HepG2 (cell line): ENCODE results near the gene TCF7L2. TPM values are rescaled to one million over a fixed set of nuclear protein-coding genes. Genes with fewer than 3 reads are reported as not detected.

ENCODE experiments used
- AGO1 ChIP-seq: fragments of 200-400 bp; formaldehyde crosslinking; IDR thresholded peaks from 2 replicates; pipeline ENCODE4 v1.6.1; 2017; ENCODE audit warnings: mild to moderate bottlenecking, low read depth, low read length, moderate library complexity; ENCODE audit not compliant: poor library complexity, severe bottlenecking
- ARNT ChIP-seq: fragments of 450-650 bp; IDR thresholded peaks from 2 replicates; pipeline ENCODE4 v1.6.1; 2017
- ARNTL ChIP-seq: sonication (generic); formaldehyde crosslinking; IDR thresholded peaks from 2 replicates; pipeline ENCODE4 v1.4.0; 2020; ENCODE audit warnings: mild to moderate bottlenecking, missing genetic modification reagents
- ATAD3A ChIP-seq: sonication (generic); formaldehyde crosslinking; IDR thresholded peaks from 2 replicates; pipeline ENCODE4 v1.4.0; 2020; ENCODE audit warnings: missing genetic modification reagents
- ATM ChIP-seq: fragments of 450-650 bp; IDR thresholded peaks from 2 replicates; pipeline ENCODE4 v1.7.1; 2017; ENCODE audit warnings: mild to moderate bottlenecking, borderline replicate concordance
- CREM ChIP-seq, 2 experiments: sonication (generic) in 1 of 2; formaldehyde crosslinking in 1 of 2; IDR thresholded peaks; 2 replicates each; pipeline versions ENCODE4 v1.4.0 to v1.6.1; 2016 to 2020; ENCODE audit warnings: antibody characterized with exemption in 1 of 2, mild to moderate bottlenecking in 1 of 2, missing genetic modification reagents in 1 of 2
- GPN1 ChIP-seq: sonication (generic); formaldehyde crosslinking; IDR thresholded peaks from 2 replicates; pipeline ENCODE4 v1.5.1; 2020; ENCODE audit warnings: missing genetic modification reagents, borderline replicate concordance
- HMGA1 ChIP-seq: sonication (generic); formaldehyde crosslinking; conservative IDR thresholded peaks from 2 replicates; pipeline ENCODE4 v1.4.0; 2020; ENCODE audit warnings: missing genetic modification reagents
- MXD4 ChIP-seq: IDR thresholded peaks from 2 replicates; pipeline ENCODE4 v1.6.1; 2016; ENCODE audit warnings: mild to moderate bottlenecking, missing biosample characterization, missing genetic modification reagents
- NR1H2 ChIP-seq: sonication (generic); formaldehyde crosslinking; IDR thresholded peaks from 2 replicates; pipeline ENCODE4 v1.8.1; 2022; ENCODE audit warnings: low read depth, missing genetic modification reagents, borderline replicate concordance
- NR3C1 ChIP-seq: sonication (generic); formaldehyde crosslinking; IDR thresholded peaks from 2 replicates; pipeline ENCODE4 v1.4.0; 2020; ENCODE audit warnings: missing genetic modification reagents
- PAX8 ChIP-seq: sonication (generic); formaldehyde crosslinking; IDR thresholded peaks from 2 replicates; pipeline ENCODE4 v1.8.0; 2022; ENCODE audit warnings: mild to moderate bottlenecking, missing genetic modification reagents, borderline replicate concordance
- PHF20 ChIP-seq: sonication (generic); formaldehyde crosslinking; IDR thresholded peaks from 2 replicates; pipeline ENCODE4 v1.5.0; 2020; ENCODE audit warnings: mild to moderate bottlenecking, missing genetic modification reagents
- RBAK ChIP-seq: sonication (generic); formaldehyde crosslinking; IDR thresholded peaks from 2 replicates; pipeline ENCODE4 v1.5.1; 2020; ENCODE audit warnings: mild to moderate bottlenecking, missing genetic modification reagents
- SAP130 ChIP-seq: IDR thresholded peaks from 2 replicates; pipeline ENCODE4 v1.6.1; 2016; ENCODE audit warnings: low read depth
- SOX5 ChIP-seq: IDR thresholded peaks from 2 replicates; pipeline ENCODE4 v1.6.1; 2016; ENCODE audit warnings: borderline replicate concordance
- TEAD3 ChIP-seq: optimal IDR thresholded peaks from 2 replicates; pipeline ENCODE3; 2016; ENCODE audit warnings: borderline replicate concordance
- ZNF383 ChIP-seq: sonication (generic); formaldehyde crosslinking; IDR thresholded peaks from 2 replicates; pipeline ENCODE4 v1.4.0; 2020; ENCODE audit warnings: missing genetic modification reagents, mild to moderate bottlenecking, borderline replicate concordance
- ZNF552 ChIP-seq: sonication (generic); formaldehyde crosslinking; IDR thresholded peaks from 2 replicates; pipeline ENCODE4 v1.9.0; 2022; ENCODE audit warnings: missing genetic modification reagents, mild to moderate bottlenecking, borderline replicate concordance
- ZNF572 ChIP-seq: sonication (generic); formaldehyde crosslinking; IDR thresholded peaks from 2 replicates; pipeline ENCODE4 v1.5.1; 2020; ENCODE audit warnings: mild to moderate bottlenecking, missing genetic modification reagents
- ZNF841 ChIP-seq: sonication (generic); formaldehyde crosslinking; IDR thresholded peaks from 2 replicates; pipeline ENCODE4 v1.8.1; 2023; ENCODE audit warnings: missing genetic modification reagents, borderline replicate concordance
- polyA plus RNA-seq, 8 experiments: library from polyadenylated mRNA; depleted of rRNA in 3 of 8; stranded (reverse) in 7 of 8; unstranded in 1 of 8; fragments of >200 nt; fragmentation: Illumina TruSeq in 4 of 8; extraction: Trizol in 4 of 8; gene quantifications; 2 replicates each; pipeline versions ENCODE4 v1.2.1 to v1.2.3, GENCODE V29; 2011 to 2016; ENCODE audit warnings: low read depth in 4 of 8, missing spikeins in 1 of 8, mixed read lengths in 1 of 8; ENCODE audit not compliant: insufficient read depth in 1 of 8
- total RNA-seq, 5 experiments: library from RNA; depleted of rRNA; stranded (reverse); fragments of >200 nt; fragmentation: Illumina TruSeq; extraction: Trizol; gene quantifications; 2 replicates each; pipeline ENCODE4 v1.2.3, GENCODE V29; 2016; ENCODE audit warnings: low read depth in 1 of 5
- TF ChIP-seq, protein P1 (sequence below): sonication (generic); formaldehyde crosslinking; IDR thresholded peaks from 2 replicates; pipeline ENCODE4 v1.4.0; 2020; ENCODE audit warnings: low read depth, mild to moderate bottlenecking, missing genetic modification reagents
- TF ChIP-seq, protein P2 (sequence below): sonication (generic); formaldehyde crosslinking; IDR thresholded peaks from 2 replicates; pipeline ENCODE4 v1.9.0; 2021; ENCODE audit warnings: missing genetic modification reagents, borderline replicate concordance
- TF ChIP-seq, protein P3 (sequence below): sonication (generic); formaldehyde crosslinking; IDR thresholded peaks from 2 replicates; pipeline ENCODE4 v1.9.0; 2022; ENCODE audit warnings: missing genetic modification reagents, mild to moderate bottlenecking, borderline replicate concordance
- TF ChIP-seq, protein P4 (sequence below): sonication (generic); formaldehyde crosslinking; IDR thresholded peaks from 2 replicates; pipeline ENCODE4 v1.5.0; 2020; ENCODE audit warnings: missing genetic modification reagents

The TCF7L2 gene
- total and polyA plus RNA-seq, 2 of the 13 experiments (the other 11 are each of a cell fraction or from before 2014, with no cell fraction given) = 3.9 to 13.7 TPM

DNA sequence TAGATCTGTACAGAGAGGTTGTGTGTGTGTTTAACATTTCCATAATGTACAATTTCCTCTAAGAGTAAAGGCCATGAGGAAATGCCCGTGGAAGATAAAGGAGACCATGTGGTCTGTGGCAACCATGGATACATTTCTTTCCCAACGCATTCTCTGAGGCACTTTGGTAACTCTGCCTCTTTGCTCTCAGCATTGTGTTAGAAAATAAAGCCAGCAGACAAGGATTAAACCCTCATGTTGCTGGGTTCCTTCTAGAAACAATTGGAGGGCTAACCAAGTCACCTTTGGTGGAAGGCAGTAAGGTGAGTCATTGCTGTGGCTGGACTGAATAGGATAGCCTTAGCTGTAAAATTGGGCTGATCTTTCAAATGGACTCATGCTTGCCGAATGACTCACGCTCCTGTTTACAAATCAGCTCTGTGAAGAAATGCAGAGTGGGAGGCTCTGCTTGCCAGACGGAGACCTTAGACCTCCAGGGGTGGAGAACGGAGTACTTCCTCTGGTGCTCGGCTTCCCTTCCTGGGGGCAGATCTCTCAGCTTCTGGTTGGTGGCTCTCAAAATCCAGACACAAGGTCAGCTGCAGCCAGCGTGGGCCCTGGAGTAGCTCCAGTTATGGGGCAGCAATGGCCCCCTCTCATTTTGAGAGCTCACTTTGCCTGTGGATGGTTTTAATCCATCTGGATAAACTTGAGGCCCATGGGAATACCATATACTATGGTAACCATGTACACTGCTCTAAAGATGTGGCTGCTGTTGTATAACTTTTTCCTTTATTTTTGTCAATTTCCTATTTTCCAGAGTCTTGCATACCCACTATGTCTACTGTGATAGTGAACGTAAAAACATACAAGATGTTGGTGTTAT lies 137.3 kb downstream of the TCF7L2 start (continued):
- no peak for TF ChIP-seq ZNF552
- TF ChIP-seq GPN1 (CRISPR knock-in tag) = no peak
- TF ChIP-seq RBAK = no peak
- no peak for TF ChIP-seq HMGA1 (CRISPR knock-in tag)
- no peak for TF ChIP-seq NR1H2 (CRISPR knock-in tag)
- no peak for TF ChIP-seq AGO1
- TF ChIP-seq ZNF841 = no peak
- 0 out of 2 replicates have a peak, but pooled peaks have one; percentile 46 for TF ChIP-seq ZNF572 (CRISPR knock-in tag)
- no peak for TF ChIP-seq PAX8 (CRISPR knock-in tag)
- TF ChIP-seq ARNT = no peak
- TF ChIP-seq, protein P1, sequence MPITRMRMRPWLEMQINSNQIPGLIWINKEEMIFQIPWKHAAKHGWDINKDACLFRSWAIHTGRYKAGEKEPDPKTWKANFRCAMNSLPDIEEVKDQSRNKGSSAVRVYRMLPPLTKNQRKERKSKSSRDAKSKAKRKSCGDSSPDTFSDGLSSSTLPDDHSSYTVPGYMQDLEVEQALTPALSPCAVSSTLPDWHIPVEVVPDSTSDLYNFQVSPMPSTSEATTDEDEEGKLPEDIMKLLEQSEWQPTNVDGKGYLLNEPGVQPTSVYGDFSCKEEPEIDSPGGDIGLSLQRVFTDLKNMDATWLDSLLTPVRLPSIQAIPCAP (CRISPR knock-in tag) = no peak
- TF ChIP-seq ZNF383 (CRISPR knock-in tag) = no peak
- peak; percentile 93 for TF ChIP-seq TEAD3 (CRISPR knock-in tag)
- TF ChIP-seq, protein P2, sequence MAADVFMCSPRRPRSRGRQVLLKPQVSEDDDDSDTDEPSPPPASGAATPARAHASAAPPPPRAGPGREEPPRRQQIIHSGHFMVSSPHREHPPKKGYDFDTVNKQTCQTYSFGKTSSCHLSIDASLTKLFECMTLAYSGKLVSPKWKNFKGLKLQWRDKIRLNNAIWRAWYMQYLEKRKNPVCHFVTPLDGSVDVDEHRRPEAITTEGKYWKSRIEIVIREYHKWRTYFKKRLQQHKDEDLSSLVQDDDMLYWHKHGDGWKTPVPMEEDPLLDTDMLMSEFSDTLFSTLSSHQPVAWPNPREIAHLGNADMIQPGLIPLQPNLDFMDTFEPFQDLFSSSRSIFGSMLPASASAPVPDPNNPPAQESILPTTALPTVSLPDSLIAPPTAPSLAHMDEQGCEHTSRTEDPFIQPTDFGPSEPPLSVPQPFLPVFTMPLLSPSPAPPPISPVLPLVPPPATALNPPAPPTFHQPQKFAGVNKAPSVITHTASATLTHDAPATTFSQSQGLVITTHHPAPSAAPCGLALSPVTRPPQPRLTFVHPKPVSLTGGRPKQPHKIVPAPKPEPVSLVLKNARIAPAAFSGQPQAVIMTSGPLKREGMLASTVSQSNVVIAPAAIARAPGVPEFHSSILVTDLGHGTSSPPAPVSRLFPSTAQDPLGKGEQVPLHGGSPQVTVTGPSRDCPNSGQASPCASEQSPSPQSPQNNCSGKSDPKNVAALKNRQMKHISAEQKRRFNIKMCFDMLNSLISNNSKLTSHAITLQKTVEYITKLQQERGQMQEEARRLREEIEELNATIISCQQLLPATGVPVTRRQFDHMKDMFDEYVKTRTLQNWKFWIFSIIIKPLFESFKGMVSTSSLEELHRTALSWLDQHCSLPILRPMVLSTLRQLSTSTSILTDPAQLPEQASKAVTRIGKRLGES (CRISPR knock-in tag) = no peak
- no peak for TF ChIP-seq NR3C1
- TF ChIP-seq SOX5 (CRISPR knock-in tag) = peak; percentile 82; the same call in 1 of the 2 replicates
- TF ChIP-seq ARNTL (CRISPR knock-in tag) = no peak
- no peak for TF ChIP-seq MXD4
- peak; percentile 73 for TF ChIP-seq CREM (IDR thresholded peaks at IDR 0.05)
- TF ChIP-seq CREM (CRISPR knock-in tag; IDR thresholded peaks at IDR 0.05) = no peak
- no peak for TF ChIP-seq ATM
- no peak for TF ChIP-seq PHF20 (CRISPR knock-in tag)
- peak; percentile 90 for TF ChIP-seq SAP130
- TF ChIP-seq, protein P3, sequence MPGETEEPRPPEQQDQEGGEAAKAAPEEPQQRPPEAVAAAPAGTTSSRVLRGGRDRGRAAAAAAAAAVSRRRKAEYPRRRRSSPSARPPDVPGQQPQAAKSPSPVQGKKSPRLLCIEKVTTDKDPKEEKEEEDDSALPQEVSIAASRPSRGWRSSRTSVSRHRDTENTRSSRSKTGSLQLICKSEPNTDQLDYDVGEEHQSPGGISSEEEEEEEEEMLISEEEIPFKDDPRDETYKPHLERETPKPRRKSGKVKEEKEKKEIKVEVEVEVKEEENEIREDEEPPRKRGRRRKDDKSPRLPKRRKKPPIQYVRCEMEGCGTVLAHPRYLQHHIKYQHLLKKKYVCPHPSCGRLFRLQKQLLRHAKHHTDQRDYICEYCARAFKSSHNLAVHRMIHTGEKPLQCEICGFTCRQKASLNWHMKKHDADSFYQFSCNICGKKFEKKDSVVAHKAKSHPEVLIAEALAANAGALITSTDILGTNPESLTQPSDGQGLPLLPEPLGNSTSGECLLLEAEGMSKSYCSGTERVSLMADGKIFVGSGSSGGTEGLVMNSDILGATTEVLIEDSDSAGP (CRISPR knock-in tag) = no peak
- TF ChIP-seq ATAD3A (CRISPR knock-in tag) = no peak
- TF ChIP-seq, protein P4, sequence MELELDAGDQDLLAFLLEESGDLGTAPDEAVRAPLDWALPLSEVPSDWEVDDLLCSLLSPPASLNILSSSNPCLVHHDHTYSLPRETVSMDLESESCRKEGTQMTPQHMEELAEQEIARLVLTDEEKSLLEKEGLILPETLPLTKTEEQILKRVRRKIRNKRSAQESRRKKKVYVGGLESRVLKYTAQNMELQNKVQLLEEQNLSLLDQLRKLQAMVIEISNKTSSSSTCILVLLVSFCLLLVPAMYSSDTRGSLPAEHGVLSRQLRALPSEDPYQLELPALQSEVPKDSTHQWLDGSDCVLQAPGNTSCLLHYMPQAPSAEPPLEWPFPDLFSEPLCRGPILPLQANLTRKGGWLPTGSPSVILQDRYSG (CRISPR knock-in tag) = no peak
